ENCODE measurements around the gene ADPRHL1. TPM values are rescaled to one million over a fixed set of nuclear protein-coding genes. Genes with fewer than 3 reads are reported as not detected.

Gene ADPRHL1
- total RNA-seq, 1 donor from 2014 or later = 484 TPM

DNA sequence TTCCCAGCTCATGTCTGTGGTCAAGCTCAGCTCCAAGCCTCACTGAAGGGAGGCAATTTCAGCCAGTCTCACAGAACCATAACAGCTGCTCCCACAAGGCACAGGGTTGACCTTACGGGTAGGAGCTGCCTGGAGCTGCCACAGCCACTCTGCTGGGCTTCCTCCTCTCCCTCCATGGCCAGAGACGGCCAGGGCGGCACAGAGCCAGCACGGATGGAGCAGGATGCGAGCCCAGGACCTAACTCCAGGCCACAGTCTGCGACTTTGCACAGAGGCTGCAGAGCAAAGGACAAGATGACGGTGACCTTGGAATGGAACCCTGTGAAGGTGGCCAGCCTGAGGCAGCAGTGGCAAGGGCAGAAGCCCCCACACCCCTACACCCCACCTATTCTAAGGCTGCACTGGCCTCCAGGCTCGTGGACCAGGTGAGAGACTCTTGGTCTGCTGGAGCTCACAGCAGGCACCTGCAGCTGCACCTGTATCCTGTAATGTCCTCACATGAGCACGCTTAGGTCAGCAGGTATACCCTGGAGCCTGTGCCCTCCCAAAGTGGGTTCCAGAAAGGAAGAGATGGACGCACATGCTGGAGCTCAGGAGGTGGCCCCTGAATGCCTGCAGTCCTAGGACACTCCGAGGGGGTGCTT is 29.6 kb downstream of the ADPRHL1 start:
- Histone ChIP-seq H3K27me3 (ENCODE audit: low read depth) (no peaks in the 10 kb centered on the region), H3K9me3 (replicated peaks) (no peaks in the 10 kb centered on the region), H3K36me3 (peaks cover 65% of the 10 kb centered on the region), H3K4me3 (no peak overlapping the region), H3K4me1 (peaks cover 4% of the 10 kb centered on the region), H3K27ac (replicated peaks) (no peak overlapping the region)
- DNase-seq = no peak
- TF ChIP-seq, protein P1, sequence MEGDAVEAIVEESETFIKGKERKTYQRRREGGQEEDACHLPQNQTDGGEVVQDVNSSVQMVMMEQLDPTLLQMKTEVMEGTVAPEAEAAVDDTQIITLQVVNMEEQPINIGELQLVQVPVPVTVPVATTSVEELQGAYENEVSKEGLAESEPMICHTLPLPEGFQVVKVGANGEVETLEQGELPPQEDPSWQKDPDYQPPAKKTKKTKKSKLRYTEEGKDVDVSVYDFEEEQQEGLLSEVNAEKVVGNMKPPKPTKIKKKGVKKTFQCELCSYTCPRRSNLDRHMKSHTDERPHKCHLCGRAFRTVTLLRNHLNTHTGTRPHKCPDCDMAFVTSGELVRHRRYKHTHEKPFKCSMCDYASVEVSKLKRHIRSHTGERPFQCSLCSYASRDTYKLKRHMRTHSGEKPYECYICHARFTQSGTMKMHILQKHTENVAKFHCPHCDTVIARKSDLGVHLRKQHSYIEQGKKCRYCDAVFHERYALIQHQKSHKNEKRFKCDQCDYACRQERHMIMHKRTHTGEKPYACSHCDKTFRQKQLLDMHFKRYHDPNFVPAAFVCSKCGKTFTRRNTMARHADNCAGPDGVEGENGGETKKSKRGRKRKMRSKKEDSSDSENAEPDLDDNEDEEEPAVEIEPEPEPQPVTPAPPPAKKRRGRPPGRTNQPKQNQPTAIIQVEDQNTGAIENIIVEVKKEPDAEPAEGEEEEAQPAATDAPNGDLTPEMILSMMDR (IDR thresholded peaks at IDR 0.05; ENCODE audit: borderline replicate concordance) = no peak
- intact Hi-C loops (cut with micrococcal nuclease) = no loop called here

DNA sequence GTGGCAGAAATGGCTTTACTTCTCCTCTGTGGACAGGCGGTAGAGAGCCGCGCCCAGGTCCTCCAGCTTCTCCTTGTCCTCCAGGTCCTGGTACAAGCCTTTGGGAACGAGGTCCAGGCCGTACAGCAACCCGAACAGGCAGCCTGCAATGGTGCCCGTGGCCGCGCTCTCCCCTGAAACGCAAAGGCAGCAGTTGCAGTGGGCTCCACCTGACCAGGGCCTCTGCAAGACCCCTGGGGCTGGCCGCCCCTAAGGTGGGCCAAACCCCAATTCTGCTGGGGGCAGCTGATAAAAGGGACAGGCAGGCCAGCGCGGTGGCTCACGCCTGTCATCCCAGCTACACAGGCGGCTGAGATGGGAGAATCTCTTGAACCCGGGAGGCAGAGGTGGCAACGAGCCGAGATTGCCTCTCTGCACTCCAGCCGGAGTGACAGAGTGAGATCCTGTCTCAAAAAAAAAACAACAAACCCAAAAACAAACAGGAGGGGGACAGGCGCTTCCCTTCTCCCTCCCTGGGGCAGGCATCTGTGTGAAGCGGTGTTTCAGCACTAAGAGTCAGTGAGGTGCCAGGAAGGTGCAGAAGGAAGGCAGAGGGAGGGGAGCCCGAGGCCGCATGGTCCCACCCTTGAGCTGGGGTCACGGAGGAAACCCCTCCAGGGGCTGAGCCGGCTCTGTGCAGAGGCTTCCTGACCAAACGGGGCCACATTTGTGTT is 30.3 kb downstream of the ADPRHL1 start:
- Histone ChIP-seq H3K4me3 (no peak overlapping the region), H3K27me3 (ENCODE audit: low read depth) (no peaks in the 10 kb centered on the region), H3K4me1 (no peaks in the 10 kb centered on the region), H3K36me3 (peaks cover 62% of the 10 kb centered on the region), H3K27ac (replicated peaks) (no peak overlapping the region), H3K9me3 (replicated peaks) (no peaks in the 10 kb centered on the region)
- TF ChIP-seq, protein P1 (IDR thresholded peaks at IDR 0.05; ENCODE audit: borderline replicate concordance) = no peak
- intact Hi-C loops (cut with micrococcal nuclease) = no loop called here
- DNase-seq = no peak

DNA sequence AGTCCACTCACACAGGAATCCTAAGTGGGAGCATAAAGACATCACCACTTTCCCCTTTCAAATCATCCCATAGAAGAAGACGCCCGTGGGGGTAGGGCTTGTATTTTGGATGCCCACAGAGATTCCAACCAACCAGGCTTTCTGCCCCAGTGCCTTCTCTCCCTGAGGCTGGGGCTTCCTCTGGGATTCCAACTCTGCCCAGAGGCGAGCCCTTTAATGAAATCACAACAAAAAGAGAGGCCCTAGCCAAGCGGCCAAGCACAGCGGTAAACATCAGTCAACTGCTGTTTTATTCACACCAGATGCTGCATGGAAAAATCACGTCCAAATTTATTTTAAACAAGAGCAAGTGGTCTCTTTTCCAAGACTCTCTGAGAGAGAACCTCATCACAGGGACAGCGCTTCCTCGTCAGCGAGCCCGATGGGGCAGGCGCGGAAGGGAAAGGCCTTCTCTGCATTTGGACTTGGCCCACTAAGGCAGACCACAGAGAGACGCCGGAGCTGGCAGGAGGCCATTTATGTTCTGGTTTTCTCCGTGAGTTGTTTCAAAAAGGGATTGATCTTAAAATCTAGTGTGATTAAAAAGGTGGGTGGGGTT is 31.5 kb downstream of the ADPRHL1 start:
- intact Hi-C loops (cut with micrococcal nuclease) = no loop called here
- DNase-seq = no peak
- H3K9me3 ChIP-seq (replicated peaks) = no peaks in the 10 kb centered on the region
- no peak overlapping the region for H3K27ac ChIP-seq (replicated peaks)
- H3K4me3 ChIP-seq = no peak overlapping the region
- TF ChIP-seq, protein P1 (IDR thresholded peaks at IDR 0.05; ENCODE audit: borderline replicate concordance) = no peak
- no peaks in the 10 kb centered on the region for H3K4me1 ChIP-seq
- no peaks in the 10 kb centered on the region for H3K27me3 ChIP-seq (ENCODE audit: low read depth)
- H3K36me3 ChIP-seq = peaks cover 50% of the 10 kb centered on the region

DNA sequence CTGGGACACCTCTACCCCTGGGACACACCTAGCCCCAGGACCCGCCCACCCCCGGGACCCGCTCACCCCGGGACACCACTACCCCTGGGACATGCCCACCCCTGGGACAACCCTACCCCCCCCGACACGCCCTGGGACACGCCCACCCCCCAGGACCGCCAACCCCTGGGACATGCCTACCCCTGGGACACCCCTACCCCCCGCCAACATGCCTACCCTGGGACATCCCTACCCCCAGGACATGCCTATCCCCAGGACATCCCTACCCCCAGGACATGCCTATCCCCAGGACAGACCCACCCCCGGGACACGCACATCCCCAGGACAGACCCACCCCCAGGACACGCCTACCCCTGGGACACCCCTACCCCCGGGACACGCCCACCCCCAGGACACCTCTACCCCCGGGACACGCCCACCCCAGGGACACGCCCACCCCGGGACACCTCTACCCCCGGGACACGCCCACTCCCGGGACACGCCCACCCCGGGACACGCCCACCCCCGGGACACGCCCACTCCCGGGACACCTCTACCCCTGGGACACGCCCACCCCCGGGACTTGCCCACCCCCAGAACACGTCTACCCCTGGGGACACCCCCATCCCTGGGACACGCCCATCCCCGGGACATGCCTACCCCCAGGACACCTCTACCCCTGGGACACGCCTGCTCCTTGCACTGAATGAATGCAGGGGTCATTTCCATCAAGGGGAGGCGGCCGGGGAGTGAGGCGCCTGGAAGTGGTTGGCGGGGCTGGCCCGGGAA is 32.3 kb downstream of the ADPRHL1 start:
- Histone ChIP-seq H3K27me3 (ENCODE audit: low read depth) (no peaks in the 10 kb centered on the region), H3K9me3 (replicated peaks) (no peaks in the 10 kb centered on the region), H3K27ac (replicated peaks) (no peak overlapping the region), H3K4me1 (no peaks in the 10 kb centered on the region), H3K36me3 (peaks cover 43% of the 10 kb centered on the region), H3K4me3 (no peak overlapping the region)
- intact Hi-C loops (cut with micrococcal nuclease) = no loop called here
- no peak for DNase-seq
- TF ChIP-seq, protein P1 (IDR thresholded peaks at IDR 0.05; ENCODE audit: borderline replicate concordance) = no peak

DNA sequence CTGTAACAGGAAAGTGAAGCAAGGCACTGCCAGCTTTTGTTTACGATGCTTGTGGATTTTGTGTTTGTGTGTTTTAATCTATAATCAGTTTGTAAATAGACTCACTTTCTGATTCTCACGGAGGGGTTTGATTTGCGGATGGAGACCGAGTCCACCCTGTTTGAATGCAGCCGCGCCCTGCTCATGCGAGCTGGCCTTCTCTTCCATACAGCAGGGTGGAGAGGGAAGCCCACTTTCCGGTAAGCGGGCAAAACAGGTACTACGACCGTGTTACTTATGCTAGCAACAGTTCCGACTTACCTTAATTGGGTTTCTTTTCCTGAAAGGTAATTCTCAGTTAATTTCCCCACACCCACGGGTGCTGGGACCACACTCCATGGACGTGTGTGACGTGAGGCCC is 33.1 kb downstream of the ADPRHL1 start:
- intact Hi-C loops (cut with micrococcal nuclease) = no loop called here
- Histone ChIP-seq H3K36me3 (peaks cover 39% of the 10 kb centered on the region), H3K9me3 (replicated peaks) (no peaks in the 10 kb centered on the region), H3K27me3 (ENCODE audit: low read depth) (peaks cover under 1% of the 10 kb centered on the region), H3K4me1 (peaks cover 2% of the 10 kb centered on the region), H3K27ac (replicated peaks) (no peak overlapping the region), H3K4me3 (no peak overlapping the region)
- DNase-seq = no peak
- TF ChIP-seq, protein P1 (IDR thresholded peaks at IDR 0.05; ENCODE audit: borderline replicate concordance) = no peak
